Right lobe of liver (tissue), 4 donors: ENCODE measurements around the gene RNF113B.

ENCODE experiments used
- POLR2A ChIP-seq: fragments of 450-650 bp; IDR thresholded peaks from one replicate; pipeline ENCODE4 v1.6.1; 2017; ENCODE audit warnings: antibody characterized with exemption, mild to moderate bottlenecking
- TF ChIP-seq, protein P1 (sequence below), 4 donors: fragments of 200-600 bp in 3 of 4; fragments of 450-650 bp in 1 of 4; IDR thresholded peaks; one replicate each; pipeline versions ENCODE4 v1.5.1 to v1.8.0; 2016 to 2022; ENCODE audit warnings: antibody characterized with exemption in 4 of 4, mild to moderate bottlenecking in 2 of 4
- donor health status: DM: no; HTN: no; CAD: no.
- donor health status: DM: no; HTN: no; CAD: no.
- donor health status: DM: no; HTN: yes; CAD: no.

DNA sequence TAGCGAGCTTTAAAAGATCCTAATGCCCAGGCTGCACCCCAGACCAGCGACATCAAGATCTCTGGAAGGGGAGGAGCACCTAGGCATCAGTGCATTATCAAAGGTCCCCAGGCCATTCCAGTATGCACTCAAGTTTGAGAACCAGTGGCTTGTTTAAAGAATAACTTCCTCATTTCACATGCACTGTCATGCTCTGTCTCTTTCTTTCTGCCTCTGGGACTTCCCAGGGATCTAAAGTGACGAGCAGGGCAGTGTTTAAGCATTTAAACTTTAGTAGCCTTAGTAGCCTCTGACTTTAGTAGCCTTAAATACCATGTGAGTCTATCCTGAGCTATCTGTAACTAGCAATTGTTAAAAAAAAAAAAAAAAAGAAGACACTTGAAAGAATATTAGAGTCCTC, 43.1 kb downstream of the RNF113B start:
- TF ChIP-seq, protein P1, sequence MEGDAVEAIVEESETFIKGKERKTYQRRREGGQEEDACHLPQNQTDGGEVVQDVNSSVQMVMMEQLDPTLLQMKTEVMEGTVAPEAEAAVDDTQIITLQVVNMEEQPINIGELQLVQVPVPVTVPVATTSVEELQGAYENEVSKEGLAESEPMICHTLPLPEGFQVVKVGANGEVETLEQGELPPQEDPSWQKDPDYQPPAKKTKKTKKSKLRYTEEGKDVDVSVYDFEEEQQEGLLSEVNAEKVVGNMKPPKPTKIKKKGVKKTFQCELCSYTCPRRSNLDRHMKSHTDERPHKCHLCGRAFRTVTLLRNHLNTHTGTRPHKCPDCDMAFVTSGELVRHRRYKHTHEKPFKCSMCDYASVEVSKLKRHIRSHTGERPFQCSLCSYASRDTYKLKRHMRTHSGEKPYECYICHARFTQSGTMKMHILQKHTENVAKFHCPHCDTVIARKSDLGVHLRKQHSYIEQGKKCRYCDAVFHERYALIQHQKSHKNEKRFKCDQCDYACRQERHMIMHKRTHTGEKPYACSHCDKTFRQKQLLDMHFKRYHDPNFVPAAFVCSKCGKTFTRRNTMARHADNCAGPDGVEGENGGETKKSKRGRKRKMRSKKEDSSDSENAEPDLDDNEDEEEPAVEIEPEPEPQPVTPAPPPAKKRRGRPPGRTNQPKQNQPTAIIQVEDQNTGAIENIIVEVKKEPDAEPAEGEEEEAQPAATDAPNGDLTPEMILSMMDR (IDR thresholded peaks at IDR 0.05) = no peak
- no peak for TF ChIP-seq POLR2A
